ENCODE data around the gene SNAP29. TPM values are rescaled to one million over a fixed set of nuclear protein-coding genes. Genes with fewer than 3 reads are reported as not detected.
A peak's percentile ranks its signal among the peaks of the same experiment; 100 is the strongest.

Gene SNAP29
- polyA plus RNA-seq, 1 experiment: 34.6 TPM

GRCh38 chr22:20903093-20903492 lies 44.3 kb downstream of the SNAP29 start:
- TF ChIP-seq CTCF (IDR thresholded peaks at IDR 0.05; ENCODE audit: insufficient read depth, low read depth, low read length): no peak
- no peaks in the 10 kb centered on the region for H3K27me3 ChIP-seq (ENCODE audit: control insufficient read depth, insufficient read depth, low read length)
- H3K36me3 ChIP-seq (ENCODE audit: control insufficient read depth, insufficient read depth, low read length): no peaks in the 10 kb centered on the region
- no peak for DNase-seq (ENCODE audit: low read depth)
- ChIA-PET CTCF (interaction anchor here (0.8 to 3.9 kb wide), 2 partner anchors 18 to 54 kb away, joined by 4 to 18 read pairs; no protein-coding TSS in a partner anchor), POLR2A (no interaction called here)
- H3K4me3 ChIP-seq (ENCODE audit: low read depth, low read length): no peak overlapping the region

- Histone ChIP-seq H3K27me3 (ENCODE audit: control insufficient read depth, insufficient read depth, low read length) (no peaks in the 10 kb centered on the region), H3K4me3 (ENCODE audit: low read depth, low read length) (no peak overlapping the region), H3K36me3 (ENCODE audit: control insufficient read depth, insufficient read depth, low read length) (no peaks in the 10 kb centered on the region)
- POLR2A ChIA-PET: interaction anchor here (0.6 kb wide), 1 partner anchor 1375 kb away, joined by 4 read pairs; no protein-coding TSS in a partner anchor
- TF ChIP-seq CTCF (IDR thresholded peaks at IDR 0.05; ENCODE audit: insufficient read depth, low read depth, low read length): no peak
- CTCF ChIA-PET: interaction anchor here (0.8 to 3.9 kb wide), 4 partner anchors 13 to 58 kb away, joined by 3 to 18 read pairs (median 8); partner anchors contain the start of gene CRKL
- peak; percentile 85 for DNase-seq (ENCODE audit: low read depth)
Measured at GRCh38 chr22:20904008-20904979, 45.5 kb downstream of the SNAP29 start.

- DNase-seq (ENCODE audit: low read depth): no peak
- ChIA-PET POLR2A (no interaction called here), CTCF (interaction anchor here (1.0 to 3.9 kb wide), 3 partner anchors 12 to 58 kb away, joined by 3 to 18 read pairs (median 12); partner anchors contain the start of gene CRKL)
- TF ChIP-seq CTCF (IDR thresholded peaks at IDR 0.05; ENCODE audit: insufficient read depth, low read depth, low read length): no peak
- no peaks in the 10 kb centered on the region for H3K27me3 ChIP-seq (ENCODE audit: control insufficient read depth, insufficient read depth, low read length)
- no peaks in the 10 kb centered on the region for H3K36me3 ChIP-seq (ENCODE audit: control insufficient read depth, insufficient read depth, low read length)
- H3K4me3 ChIP-seq (ENCODE audit: low read depth, low read length): no peak overlapping the region
Measured at GRCh38 chr22:20904980-20905355, 46.2 kb downstream of the SNAP29 start.

GRCh38 chr22:20905415-20906386 lies 46.9 kb downstream of the SNAP29 start:
- ChIA-PET POLR2A (interaction anchor here (0.6 kb wide), 1 partner anchor 52 kb away, joined by 3 read pairs; no protein-coding TSS in a partner anchor), CTCF (interaction anchor here (2.5 to 3.9 kb wide), 2 partner anchors 11 to 20 kb away, joined by 12 to 18 read pairs; partner anchors contain the start of gene CRKL)
- H3K27me3 ChIP-seq (ENCODE audit: control insufficient read depth, insufficient read depth, low read length): no peaks in the 10 kb centered on the region
- no peak for DNase-seq (ENCODE audit: low read depth)
- no peak for TF ChIP-seq CTCF (IDR thresholded peaks at IDR 0.05; ENCODE audit: insufficient read depth, low read depth, low read length)
- H3K4me3 ChIP-seq (ENCODE audit: low read depth, low read length): no peak overlapping the region
- H3K36me3 ChIP-seq (ENCODE audit: control insufficient read depth, insufficient read depth, low read length): no peaks in the 10 kb centered on the region

Measured in BJ (cell line).